GM23248 (cell line): ENCODE results near the gene TXNRD2.

Experiments used
- EZH2 ChIP-seq: fragments of 200-600 bp; sonication (generic); IDR thresholded peaks from 2 replicates; pipeline ENCODE4 v1.6.1; 2018; ENCODE audit warnings: antibody characterized with exemption, mild to moderate bottlenecking; ENCODE audit not compliant: insufficient read depth, poor library complexity, severe bottlenecking
- EZH2phosphoT487 ChIP-seq: fragments of 200-600 bp; sonication (generic); IDR thresholded peaks from 2 replicates; pipeline ENCODE4 v1.6.1; 2018; ENCODE audit warnings: antibody characterized with exemption, moderate library complexity, mild to moderate bottlenecking, low read depth; ENCODE audit not compliant: insufficient read depth

DNA sequence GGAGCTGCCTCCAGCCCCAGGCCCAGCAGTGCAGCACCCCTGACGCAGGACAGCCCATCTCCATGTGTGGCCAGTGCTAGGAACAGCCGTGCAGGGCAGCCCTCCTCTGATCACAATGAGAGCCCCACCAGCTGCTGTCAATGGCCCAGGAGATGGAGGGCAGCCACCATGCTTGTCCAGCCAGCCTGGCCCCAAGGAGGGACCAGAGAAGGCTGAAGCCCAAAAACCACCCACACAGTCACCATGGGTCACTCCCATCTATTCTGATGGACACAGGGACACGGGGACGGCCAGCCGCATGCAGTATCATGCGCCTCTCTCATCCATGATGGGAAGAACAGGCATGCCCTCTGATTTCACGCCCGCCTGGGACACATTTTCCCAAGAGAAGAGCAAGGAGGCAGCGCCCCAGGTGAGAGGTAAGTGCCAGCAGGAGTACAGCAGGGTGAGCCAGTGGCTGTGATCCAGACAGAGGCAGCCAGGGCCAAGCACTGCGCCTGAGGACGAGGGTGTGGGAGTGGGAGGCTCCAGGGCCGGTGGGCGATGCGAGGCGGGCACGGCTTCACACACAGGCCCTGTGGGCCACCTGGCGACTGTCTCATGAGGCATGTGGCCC, 53.4 kb downstream of the TXNRD2 start:
- TF ChIP-seq EZH2 (no peak), EZH2phosphoT487 (no peak)
